HK-2 (cell line): ENCODE results near the gene QRICH2.
"Not testable (repeated sequence)": the region's sequence is repeated elsewhere in the genome, so short reads cannot be mapped to it uniquely, and the experiment has no call there.

ENCODE experiments used
- DNase-seq: peaks from one replicate; pipeline ENCODE4 v3.0.0-alpha.2; 2018; ENCODE audit not compliant: unreplicated experiment

Gene QRICH2

GRCh38 chr17:76307966-76308338 lies at the start of gene QRICH2:
Gene QRICH2, minus strand, starts transcription at chr17:76308276. Its CDS starts 278 bp downstream, at chr17:76307998.
- DNase-seq = no peak

GRCh38 chr17:76357597-76358158 lies 49.6 kb upstream of the QRICH2 start:
- no peak for DNase-seq

GRCh38 chr17:76356803-76357456 lies 48.9 kb upstream of the QRICH2 start:
- no peak for DNase-seq

DNA sequence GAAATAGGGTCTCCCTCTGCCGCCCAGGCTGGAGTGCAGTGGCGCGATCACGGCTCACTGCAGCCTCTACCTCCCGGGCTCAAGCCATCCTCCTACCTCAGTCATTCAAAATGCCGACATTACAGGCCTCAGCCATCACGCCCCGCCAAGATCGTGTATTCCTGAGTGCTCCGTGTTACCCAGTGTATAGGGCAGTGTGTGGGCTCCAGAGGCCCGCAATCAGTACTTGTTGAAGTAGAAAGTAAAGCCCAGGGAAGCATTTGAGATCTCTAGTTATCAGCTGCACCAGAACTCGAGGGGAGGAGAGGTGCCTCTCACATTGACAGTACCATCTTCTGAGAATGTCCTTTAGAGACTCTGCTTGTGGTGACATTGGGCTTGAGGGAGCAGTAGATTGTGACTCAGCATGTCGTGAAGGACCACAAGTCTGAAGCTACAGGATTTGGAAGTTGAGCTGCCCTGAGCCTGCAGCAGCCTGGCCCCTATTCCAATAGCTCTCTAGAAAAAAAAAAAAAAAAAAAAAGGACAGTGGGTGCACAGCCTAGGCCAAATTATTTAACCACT lies 46.8 kb upstream of the QRICH2 start:
- no peak for DNase-seq

DNA sequence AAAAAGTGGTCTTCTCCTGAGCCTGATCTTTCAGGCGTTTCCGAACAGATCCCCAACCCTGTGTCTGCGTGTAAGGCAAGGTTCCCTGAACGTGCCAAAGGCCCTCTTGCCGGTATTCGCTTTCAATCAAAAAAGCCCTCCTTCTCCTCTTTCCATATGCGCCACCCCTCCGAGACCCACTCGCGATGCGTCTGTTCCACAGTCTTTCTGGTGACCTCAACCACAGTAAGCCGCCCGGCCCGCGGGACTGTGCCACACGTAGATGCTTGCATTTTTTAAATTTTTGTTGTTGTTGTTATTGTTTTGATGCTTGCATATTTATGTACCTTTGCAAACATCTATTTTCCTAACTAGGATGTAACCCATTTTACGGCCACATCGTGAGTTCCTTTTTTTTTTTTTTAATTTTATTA lies 46.2 kb upstream of the QRICH2 start:
- no peak for DNase-seq

DNA sequence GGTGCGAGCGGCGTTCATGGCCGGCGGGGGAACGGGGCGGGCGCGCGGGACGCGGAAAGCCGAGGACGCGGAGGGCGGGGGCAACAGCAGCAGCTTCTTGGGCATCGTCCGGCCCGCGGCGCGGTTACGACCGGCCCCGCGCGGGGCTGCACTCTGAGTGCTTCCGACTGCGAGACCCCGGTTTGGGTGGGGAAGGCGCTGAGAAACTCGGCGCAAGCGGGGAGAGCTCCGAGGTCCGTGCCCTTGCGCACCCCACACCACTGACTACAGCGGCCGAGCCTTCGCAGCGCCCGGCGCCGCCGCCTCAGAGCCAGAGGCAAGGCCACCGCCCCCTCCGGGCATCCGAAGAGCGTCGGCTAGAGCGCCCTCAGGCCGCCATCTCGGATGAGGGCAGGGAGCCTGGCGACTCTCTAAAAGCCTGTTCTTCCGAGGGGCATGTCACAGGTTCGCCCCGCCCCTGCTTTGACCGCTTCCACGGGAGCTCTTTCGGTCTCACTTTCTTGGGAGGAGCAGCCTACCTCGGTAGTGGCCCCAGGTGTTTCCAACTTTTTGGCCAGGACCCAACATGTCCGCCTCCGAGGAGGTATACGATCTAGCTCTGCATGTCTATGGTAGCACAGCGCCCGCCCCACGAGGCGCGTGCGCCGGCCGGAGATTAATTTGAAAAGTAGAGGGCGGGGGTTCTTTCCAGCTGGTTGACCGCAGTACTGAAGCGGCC lies 45.7 kb upstream of the QRICH2 start, which contains the start of gene PRPSAP1:
Gene PRPSAP1 (minus strand): TSS at position 318 of the 718 bp plus-strand sequence. CDS start 213 bp downstream, at position 105.
- DNase-seq = peak; percentile 89

DNA sequence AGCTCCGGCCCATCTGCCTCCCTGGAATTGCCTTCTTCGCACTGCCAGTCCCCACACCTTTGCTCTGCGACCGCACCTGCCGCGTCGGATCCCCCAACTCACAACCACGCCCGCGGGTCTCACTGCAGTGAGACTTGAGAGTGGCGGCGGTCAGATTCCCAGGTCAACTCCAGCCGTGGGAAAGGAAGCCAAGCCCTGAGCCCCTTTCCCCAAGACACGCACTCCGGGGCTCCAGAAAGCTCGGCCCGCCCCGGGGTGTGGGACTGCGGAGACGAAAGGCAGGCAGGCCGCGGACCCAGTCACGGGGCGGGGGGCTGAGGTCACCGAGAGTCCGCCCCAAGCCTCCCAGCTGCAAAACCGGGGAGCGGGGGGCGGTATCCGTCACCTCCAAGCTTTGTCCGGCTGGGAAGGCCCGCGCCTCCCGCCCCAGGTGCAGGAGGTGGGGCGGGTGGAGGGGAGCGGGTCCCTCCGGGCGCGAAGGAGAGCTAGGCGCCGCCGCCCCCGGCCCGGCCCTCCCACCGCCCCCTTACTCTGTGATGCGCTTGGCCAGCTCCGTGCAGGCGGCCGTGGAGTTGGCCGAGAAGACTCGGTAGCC lies 45.0 kb upstream of the QRICH2 start:
- DNase-seq = no peak

DNA sequence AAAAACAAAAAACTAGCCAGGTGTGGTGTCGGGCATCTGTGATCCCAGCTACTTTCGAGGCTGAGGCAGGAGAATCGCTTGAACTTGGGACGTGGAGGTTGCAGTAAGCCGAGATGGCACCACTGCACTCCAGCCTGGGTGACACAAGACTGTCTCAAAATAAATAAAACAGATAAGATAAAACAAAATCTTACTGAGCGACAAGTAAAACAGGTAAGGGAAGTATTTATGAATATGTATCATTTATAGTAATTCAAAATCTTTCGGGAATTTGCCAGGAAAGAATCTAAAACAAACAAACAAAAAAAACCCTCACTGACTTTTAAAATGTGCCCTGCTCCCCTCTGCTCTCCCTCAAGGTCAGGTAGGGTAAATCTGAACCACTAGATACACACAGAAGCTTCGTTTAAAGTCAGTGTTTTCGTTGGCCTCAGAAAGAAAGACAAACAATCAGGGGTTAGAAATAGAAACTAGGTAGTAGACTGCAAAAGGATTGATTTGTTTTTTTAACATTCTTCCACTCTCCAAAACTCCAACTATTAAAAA lies 43.5 kb upstream of the QRICH2 start:
- DNase-seq = no peak

DNA sequence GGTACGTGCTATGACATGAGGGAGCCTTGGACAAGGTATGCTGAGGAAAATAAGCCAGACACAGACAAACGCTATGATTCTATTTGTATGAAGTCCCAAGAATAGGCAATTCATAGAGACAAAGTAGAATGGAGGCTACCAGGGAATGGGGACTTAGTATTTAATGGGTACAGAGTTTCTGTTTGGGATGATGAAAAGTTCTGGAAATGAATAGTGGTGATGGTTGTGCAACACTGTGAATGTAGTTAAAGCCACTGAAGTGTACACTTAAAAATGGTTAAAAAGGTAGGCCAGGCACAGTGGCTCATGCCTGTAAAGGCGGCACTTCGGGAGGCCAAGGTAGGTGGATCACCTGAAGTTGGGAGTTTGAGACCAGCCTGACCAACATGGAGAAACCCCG lies 42.4 kb upstream of the QRICH2 start:
- DNase-seq = no peak

DNA sequence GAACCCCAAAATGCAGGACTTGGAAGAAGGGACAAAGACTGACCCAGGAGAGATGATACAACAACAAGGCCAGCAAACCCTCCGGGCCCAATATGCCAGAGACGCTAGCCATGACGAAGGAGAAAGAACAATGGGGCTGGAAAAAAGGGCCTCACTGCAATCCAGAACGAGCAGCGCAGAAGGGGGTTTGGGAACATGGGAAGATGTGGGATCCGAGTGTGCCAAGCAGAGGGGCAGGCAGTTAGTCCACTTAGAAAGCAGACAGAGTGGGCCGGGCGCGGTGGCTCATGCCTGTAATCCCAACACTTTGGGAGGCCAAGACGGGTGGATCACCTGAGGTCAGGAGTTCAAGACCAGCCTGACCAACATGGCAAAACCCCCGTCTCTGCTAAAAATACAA lies 38.9 kb upstream of the QRICH2 start:
- not testable (repeated sequence) for DNase-seq

DNA sequence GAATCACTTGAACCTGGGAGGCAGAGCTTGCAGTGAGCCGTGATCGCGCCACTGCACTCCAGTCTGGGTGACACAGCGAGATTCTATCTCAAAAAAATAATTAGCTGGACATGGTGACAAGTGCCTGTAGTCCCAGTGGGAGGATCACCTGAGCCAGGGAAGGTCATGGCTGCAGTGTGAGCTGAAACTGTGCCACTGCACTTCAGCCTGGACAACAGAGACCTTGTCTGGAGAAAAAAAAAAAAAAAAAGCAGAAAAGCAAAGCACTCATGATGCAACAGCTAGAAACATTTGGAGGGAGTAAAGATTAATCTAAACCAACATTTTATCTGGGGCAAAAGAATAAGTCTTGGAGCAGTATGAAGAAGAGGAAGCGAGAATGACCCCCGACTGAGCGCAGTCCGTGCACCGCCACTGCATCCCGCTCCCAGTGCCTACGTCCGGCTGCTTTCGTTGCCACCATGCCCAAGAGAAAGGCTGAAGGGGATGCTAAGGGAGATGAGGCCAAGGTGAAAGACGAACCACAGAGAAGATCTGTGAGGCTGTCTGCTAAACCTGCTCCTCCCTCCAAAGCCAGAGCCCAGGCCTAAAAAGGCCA lies 37.4 kb upstream of the QRICH2 start:
- DNase-seq = no peak

DNA sequence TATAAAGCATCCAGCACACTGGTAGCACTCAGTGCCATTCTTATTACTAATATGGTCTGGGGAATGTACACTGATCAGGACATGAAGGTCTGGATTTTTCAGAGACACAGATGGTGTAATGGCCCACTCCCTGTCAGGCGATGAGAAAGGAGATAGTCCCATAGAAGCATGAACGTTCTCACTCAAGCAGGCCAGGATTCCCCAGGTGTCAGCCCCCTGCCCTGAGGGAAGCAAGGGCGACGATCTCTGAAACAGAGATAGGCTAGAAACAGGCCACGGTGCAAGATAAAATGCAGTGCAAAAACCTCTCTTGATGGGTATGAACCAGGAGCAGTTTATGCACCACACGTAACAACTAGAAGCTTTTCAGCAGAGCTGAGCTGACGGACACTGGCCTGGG lies 35.0 kb upstream of the QRICH2 start:
- DNase-seq = no peak

GRCh38 chr17:76341301-76341700 lies 33.2 kb upstream of the QRICH2 start:
- no peak for DNase-seq

DNA sequence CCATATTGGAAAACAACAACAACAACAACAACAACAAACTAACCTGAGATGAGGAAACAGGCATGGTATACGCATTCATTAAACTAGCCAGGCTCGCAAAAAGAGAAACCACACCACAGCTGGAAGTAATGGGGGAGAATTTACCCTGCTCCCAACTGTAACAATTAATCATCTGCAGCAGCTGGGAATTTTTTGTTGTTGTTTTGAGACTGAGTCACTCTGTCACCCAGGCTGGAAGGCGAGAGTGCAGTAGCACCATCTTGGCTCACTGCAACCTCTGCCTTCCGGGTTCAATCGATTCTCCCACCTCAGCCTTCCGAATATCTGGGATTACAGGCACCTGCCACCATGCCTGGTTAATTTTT lies 29.3 kb upstream of the QRICH2 start:
- DNase-seq = no peak

- DNase-seq = no peak
Measured at GRCh38 chr17:76336756-76337412, 28.8 kb upstream of the QRICH2 start.

- no peak for DNase-seq
Measured at GRCh38 chr17:76335716-76336381, 27.8 kb upstream of the QRICH2 start.

DNA sequence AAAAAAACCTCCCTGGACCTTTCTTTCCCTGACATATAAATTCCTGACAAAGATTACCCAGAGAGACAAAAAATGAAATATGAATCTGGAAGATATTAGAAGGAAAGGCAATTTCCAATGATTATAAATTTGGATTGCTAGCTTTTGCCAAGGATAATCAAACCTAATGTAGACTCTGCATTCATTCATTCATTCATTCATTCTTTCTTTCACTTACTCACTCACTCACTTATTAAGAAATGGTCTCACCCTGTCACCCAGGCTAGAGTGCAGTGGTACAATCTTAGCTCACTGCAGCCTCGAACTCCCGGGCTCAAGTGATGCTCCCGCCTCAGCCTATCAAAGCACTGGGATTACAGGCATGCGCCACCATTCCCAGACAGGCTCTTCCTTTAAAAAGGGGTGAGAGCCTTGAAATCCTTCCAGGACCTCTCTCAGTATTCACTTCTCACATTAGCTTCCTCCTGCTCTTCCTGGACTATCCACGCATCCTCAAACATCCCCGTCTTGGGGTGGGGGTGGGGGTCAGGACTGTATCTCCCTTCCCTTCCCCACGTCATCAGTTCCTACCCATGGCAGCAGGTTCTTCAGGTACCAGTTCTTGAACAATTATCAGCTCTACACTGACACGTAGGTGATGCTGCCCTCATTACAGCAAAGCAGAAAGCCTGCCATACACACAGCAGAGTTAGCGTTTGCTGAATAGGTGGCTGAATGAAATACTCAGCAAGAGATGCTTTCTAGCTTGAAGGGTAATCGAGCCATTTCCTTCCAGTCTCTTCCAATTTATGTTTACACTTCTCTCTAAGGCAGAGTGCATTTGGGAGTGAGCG lies 25.8 kb upstream of the QRICH2 start:
- DNase-seq = no peak

DNA sequence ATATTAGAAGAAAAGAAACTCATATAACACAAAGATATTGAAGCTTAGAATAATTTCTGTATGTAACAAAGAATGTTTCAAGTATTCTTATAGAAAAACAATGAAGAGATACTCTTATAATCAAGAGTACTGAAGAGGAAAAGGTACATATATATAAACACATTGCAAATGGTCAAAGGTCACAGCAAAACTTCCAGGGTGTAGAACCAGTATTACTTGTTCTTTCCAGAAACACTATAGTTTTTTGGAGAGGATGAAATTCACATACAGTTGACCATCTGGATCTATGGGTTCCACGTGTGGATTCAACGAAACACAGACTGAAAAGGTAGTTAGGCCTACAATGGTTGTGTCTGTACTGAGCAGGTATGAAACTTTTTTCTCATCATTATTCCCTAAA lies 23.0 kb upstream of the QRICH2 start:
- DNase-seq = no peak

- DNase-seq = no peak
Measured at GRCh38 chr17:76329664-76330063, 21.6 kb upstream of the QRICH2 start.

DNA sequence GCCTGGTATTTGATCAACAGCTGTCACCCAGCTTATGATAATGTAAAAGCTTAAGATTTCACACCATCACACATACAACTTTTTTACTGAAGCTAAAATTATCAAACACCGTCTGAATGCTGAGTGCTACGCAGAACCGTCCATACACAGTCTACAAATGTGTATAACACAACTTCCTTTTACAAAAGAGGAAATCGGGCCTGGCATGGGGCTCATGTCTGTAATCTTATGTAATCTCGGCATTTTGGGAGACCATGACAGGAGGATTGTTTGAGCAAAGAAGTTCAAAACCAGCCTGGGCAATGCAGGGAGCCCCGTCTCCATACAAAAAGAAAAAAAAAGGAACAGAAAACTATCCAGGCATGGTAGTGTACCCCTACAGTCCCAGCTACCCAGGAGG lies 19.6 kb upstream of the QRICH2 start:
- DNase-seq = no peak
